B cell (primary cell): ENCODE measurements around the gene SRBD1. TPM values are rescaled to one million over a fixed set of nuclear protein-coding genes. Genes with fewer than 3 reads are reported as not detected.

Experiments used
- ATAC-seq: fragments of 200-7000 bp; cut with Tn5 transposase; one replicate; pipeline ENCODE4 v1.10.0; 2021; ENCODE audit warnings: low read depth, mild to moderate bottlenecking, moderate number of reproducible peaks, moderate library complexity
- CTCF ChIA-PET: fragments of 350-600 bp; sonication (Branson Sonifier 250); formaldehyde crosslinking; loops from one replicate; lab custom pipeline; 2021; ENCODE audit warnings: antibody characterized with exemption, inconsistent platforms; lab: Charles Lee
- POLR2A ChIA-PET: fragments of 350-600 bp; sonication (Branson Sonifier 250); formaldehyde crosslinking; loops from one replicate; lab custom pipeline; 2021; ENCODE audit warnings: antibody characterized with exemption; lab: Charles Lee
- DNase-seq: peaks from one replicate; pipeline ENCODE4 v3.0.0; 2013
- H2AFZ ChIP-seq: 2 replicates; pipeline ENCODE4 v1.6.1; 2012; ENCODE audit warnings: mild to moderate bottlenecking, low read depth, low read length; ENCODE audit not compliant: insufficient read depth, poor library complexity, severe bottlenecking
- H3K27ac ChIP-seq, 2 donors: 1 replicate in 1 of 2; 2 replicates in 1 of 2; pipeline ENCODE4 v1.5.1; 2012 to 2013; ENCODE audit warnings: low read length in 2 of 2, mild to moderate bottlenecking in 2 of 2, moderate library complexity in 1 of 2
- H3K27me3 ChIP-seq, 4 experiments: fragments of 200-600 bp in 1 of 4; sonication (generic) in 1 of 4; replicated peaks in 1 of 4; 1 replicate in 2 of 4; 2 replicates in 2 of 4; pipeline versions ENCODE4 v1.6.1 to v1.7.0; 2013 to 2016; ENCODE audit warnings: low read length in 3 of 4, mild to moderate bottlenecking in 2 of 4, mixed read lengths in 1 of 4, moderate library complexity in 1 of 4; ENCODE audit not compliant: insufficient read depth in 4 of 4, control insufficient read depth in 3 of 4; ENCODE audit errors: control extremely low read depth in 1 of 4
- H3K36me3 ChIP-seq, 2 experiments: replicated peaks in 1 of 2; 1 replicate in 1 of 2; 2 replicates in 1 of 2; pipeline versions ENCODE4 v1.6.1 to v1.7.1; 2013; ENCODE audit warnings: low read length in 1 of 2; ENCODE audit not compliant: insufficient read depth in 2 of 2, control insufficient read depth in 1 of 2; ENCODE audit errors: control extremely low read depth in 1 of 2, extremely low read depth in 1 of 2
- H3K4me1 ChIP-seq, 2 donors: fragments of 200-600 bp in 1 of 2; sonication (generic) in 1 of 2; 1 replicate in 1 of 2; 2 replicates in 1 of 2; pipeline versions ENCODE4 v1.5.1 to v1.6.1; 2013 to 2017; ENCODE audit warnings: low read length in 2 of 2; ENCODE audit not compliant: control insufficient read depth in 2 of 2, insufficient read depth in 2 of 2
- H3K4me2 ChIP-seq: replicated peaks from 2 replicates; pipeline ENCODE3; 2012; ENCODE audit warnings: mild to moderate bottlenecking, low read depth, low read length; ENCODE audit not compliant: poor library complexity, severe bottlenecking
- H3K4me3 ChIP-seq, 5 experiments: fragments of 200-600 bp in 1 of 5; sonication (generic) in 1 of 5; 1 replicate in 3 of 5; 2 replicates in 2 of 5; pipeline versions ENCODE4 v1.5.1 to v1.7.0; 2011 to 2016; ENCODE audit warnings: low read length in 4 of 5, mild to moderate bottlenecking in 4 of 5, low read depth in 2 of 5, control low read depth in 1 of 5, moderate library complexity in 1 of 5; ENCODE audit not compliant: insufficient read depth in 1 of 5; ENCODE audit errors: control extremely low read depth in 1 of 5, extremely low read depth in 1 of 5
- H3K79me2 ChIP-seq: fragments of 200-600 bp; sonication (generic); one replicate; pipeline ENCODE4 v1.6.0; 2016; ENCODE audit warnings: low read length; ENCODE audit not compliant: control insufficient read depth, insufficient read depth
- H3K9ac ChIP-seq: fragments of 200-600 bp; sonication (generic); 2 replicates; pipeline ENCODE4 v1.6.1; 2017; ENCODE audit warnings: mild to moderate bottlenecking, low read length, moderate library complexity
- H3K9me3 ChIP-seq, 3 donors: one replicate each; pipeline versions ENCODE4 v1.6.1 to v1.7.1; 2013; ENCODE audit warnings: low read length in 2 of 3; ENCODE audit not compliant: control insufficient read depth in 2 of 3, insufficient read depth in 1 of 3; ENCODE audit errors: control extremely low read depth in 1 of 3
- H4K20me1 ChIP-seq: 2 replicates; pipeline ENCODE4 v1.6.0; 2012; ENCODE audit warnings: mild to moderate bottlenecking, low read length; ENCODE audit not compliant: insufficient read depth, control insufficient read depth, poor library complexity, severe bottlenecking
- H3K27ac Mint-ChIP-seq: one replicate; pipeline ENCODE4 v1.8.0; 2021; ENCODE audit warnings: mixed read lengths
- H3K27me3 Mint-ChIP-seq: one replicate; pipeline ENCODE4 v1.8.0; 2021; ENCODE audit warnings: mixed read lengths
- H3K4me1 Mint-ChIP-seq: one replicate; pipeline ENCODE4 v1.8.0; 2021; ENCODE audit warnings: mixed read lengths
- H3K4me3 Mint-ChIP-seq: one replicate; pipeline ENCODE4 v1.8.0; 2021; ENCODE audit warnings: mixed read lengths
- H3K9me3 Mint-ChIP-seq: one replicate; pipeline ENCODE4 v1.8.0; 2022; ENCODE audit warnings: mixed read lengths; ENCODE audit not compliant: insufficient read depth
- EZH2 ChIP-seq: IDR thresholded peaks from 2 replicates; pipeline ENCODE4 v1.6.1; 2012; ENCODE audit warnings: borderline replicate concordance, low read depth, mild to moderate bottlenecking, moderate library complexity, low read length; ENCODE audit not compliant: insufficient read depth, poor library complexity, severe bottlenecking
- WGBS: methylation state at CpG from one replicate; pipeline ENCODE4 v1.1.5; 2013; ENCODE audit warnings: missing lambda C conversion rate; ENCODE audit not compliant: insufficient coverage; 5-methylcytosine and 5-hydroxymethylcytosine counted together
- intact Hi-C: fragments of 100-400 bp; cut with micrococcal nuclease; formaldehyde crosslinking; loops from one replicate; pipeline ENCODE4 v1.10.0; 2022
- polyA plus RNA-seq: library from polyadenylated mRNA; depleted of rRNA; stranded (reverse); fragments of >200 nt; gene quantifications from 2 replicates; pipeline ENCODE4 v1.2.3, GENCODE V29; 2012
- total RNA-seq, 2 donors: library from RNA; stranded (reverse); fragments of 120-200 nt in 1 of 2; gene quantifications; 1 replicate in 1 of 2; 2 replicates in 1 of 2; pipeline versions ENCODE4 v1.2.3 to v1.2.4, GENCODE V29; 2013 to 2022
- TF ChIP-seq, protein P1 (sequence below): fragments of 200-600 bp; IDR thresholded peaks from one replicate; pipeline ENCODE4 v1.8.0; 2022; ENCODE audit warnings: antibody characterized with exemption, mild to moderate bottlenecking

Gene SRBD1
- total and polyA plus RNA-seq, 2 donors (not counting 1 experiment from before 2014, with no cell fraction given), result 6.2 to 27.1 TPM

DNA sequence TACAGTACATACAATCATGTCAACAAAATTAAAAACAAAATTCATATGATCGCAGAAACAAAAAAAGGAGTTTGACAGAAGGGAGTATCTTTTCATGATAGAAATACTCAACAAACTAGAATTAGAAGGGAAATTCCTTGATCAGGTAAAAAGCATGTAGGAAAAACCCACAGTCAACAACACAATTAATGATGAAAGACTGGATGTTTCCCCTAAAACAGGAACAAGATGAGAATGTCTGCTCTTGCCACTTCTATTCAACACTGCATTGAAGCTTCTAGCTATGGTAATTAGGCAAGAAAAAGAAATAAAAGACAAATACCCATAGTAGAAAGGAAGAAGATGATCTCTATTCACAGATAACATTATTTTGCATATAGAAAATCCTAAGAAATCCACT lies 87.1 kb downstream of the SRBD1 start:
- Histone ChIP-seq H3K4me2 (no peak overlapping the region), H2AFZ (no peak overlapping the region), H3K4me1 (no peaks in the 10 kb centered on the region), H3K79me2 (peaks cover 19% of the 10 kb centered on the region), H3K9me3 (no peaks in the 10 kb centered on the region), H3K4me3 (no peak overlapping the region), H3K36me3 (no peaks in the 10 kb centered on the region), H3K27me3 (no peaks in the 10 kb centered on the region), H3K9ac (no peak overlapping the region), H3K27ac (no peak overlapping the region), H4K20me1 (no peaks in the 10 kb centered on the region)
- Mint-ChIP-seq H3K4me1 (no peaks in the 10 kb centered on the region), H3K4me3 (no peak overlapping the region), H3K9me3 (no peaks in the 10 kb centered on the region), H3K27ac (no peak overlapping the region), H3K27me3 (no peaks in the 10 kb centered on the region)
- no peak for DNase-seq
- no CpG with 5 or more reads among the region's 1 CpG for WGBS
- intact Hi-C loops, result no loop called here
- ChIA-PET CTCF (no interaction called here), POLR2A (no interaction called here)
- no peak for ATAC-seq
- TF ChIP-seq EZH2, result no peak
- TF ChIP-seq, protein P1, sequence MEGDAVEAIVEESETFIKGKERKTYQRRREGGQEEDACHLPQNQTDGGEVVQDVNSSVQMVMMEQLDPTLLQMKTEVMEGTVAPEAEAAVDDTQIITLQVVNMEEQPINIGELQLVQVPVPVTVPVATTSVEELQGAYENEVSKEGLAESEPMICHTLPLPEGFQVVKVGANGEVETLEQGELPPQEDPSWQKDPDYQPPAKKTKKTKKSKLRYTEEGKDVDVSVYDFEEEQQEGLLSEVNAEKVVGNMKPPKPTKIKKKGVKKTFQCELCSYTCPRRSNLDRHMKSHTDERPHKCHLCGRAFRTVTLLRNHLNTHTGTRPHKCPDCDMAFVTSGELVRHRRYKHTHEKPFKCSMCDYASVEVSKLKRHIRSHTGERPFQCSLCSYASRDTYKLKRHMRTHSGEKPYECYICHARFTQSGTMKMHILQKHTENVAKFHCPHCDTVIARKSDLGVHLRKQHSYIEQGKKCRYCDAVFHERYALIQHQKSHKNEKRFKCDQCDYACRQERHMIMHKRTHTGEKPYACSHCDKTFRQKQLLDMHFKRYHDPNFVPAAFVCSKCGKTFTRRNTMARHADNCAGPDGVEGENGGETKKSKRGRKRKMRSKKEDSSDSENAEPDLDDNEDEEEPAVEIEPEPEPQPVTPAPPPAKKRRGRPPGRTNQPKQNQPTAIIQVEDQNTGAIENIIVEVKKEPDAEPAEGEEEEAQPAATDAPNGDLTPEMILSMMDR, result no peak

DNA sequence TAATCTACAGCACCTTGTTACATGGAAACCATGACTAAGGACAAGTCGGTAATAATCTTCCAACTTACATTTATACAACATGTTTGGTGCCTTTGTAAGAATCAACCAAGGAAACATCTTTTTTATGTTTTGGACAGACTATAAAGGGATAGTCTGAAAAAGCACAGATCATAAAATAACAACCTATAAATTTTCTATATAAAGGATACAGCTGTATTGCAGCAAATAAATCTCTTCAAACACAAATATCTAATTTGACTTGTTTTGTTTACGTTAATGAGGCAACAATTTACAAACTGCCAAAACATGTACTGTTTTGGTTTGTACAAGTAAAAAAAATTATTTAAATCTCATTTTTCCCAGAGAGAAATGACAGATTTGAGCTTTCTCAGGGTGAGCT lies 92.5 kb downstream of the SRBD1 start:
- CTCF ChIA-PET, result interaction anchor here (0.7 kb wide), 1 partner anchor 462 kb away, joined by 4 read pairs; no protein-coding TSS in a partner anchor
- ATAC-seq (no peak), DNase-seq (no peak)
- Histone ChIP-seq H3K9me3 (no peaks in the 10 kb centered on the region), H3K36me3 (peaks cover 0 to 1% of the 10 kb centered on the region in 2 experiments), H3K27me3 (no peaks in the 10 kb centered on the region), H3K9ac (no peak overlapping the region), H2AFZ (no peak overlapping the region), H4K20me1 (no peaks in the 10 kb centered on the region), H3K4me3 (no peak overlapping the region), H3K27ac (no peak overlapping the region), H3K4me1 (no peaks in the 10 kb centered on the region), H3K79me2 (peaks cover 15% of the 10 kb centered on the region), H3K4me2 (no peak overlapping the region)
- H3K4me3 Mint-ChIP-seq, result no peak overlapping the region
- POLR2A ChIA-PET, result no interaction called here
- H3K4me1 Mint-ChIP-seq, result no peaks in the 10 kb centered on the region
- no peaks in the 10 kb centered on the region for H3K9me3 Mint-ChIP-seq
- H3K27me3 Mint-ChIP-seq, result no peaks in the 10 kb centered on the region
- TF ChIP-seq EZH2, result no peak
- TF ChIP-seq, protein P1, result no peak
- intact Hi-C loops, result no loop called here
- no peak overlapping the region for H3K27ac Mint-ChIP-seq
- no CpG with 5 or more reads among the region's 2 CpGs for WGBS
